WTC11 (cell line): Measurements from ENCODE around the gene GJC1. TPM values are rescaled to one million over a fixed set of nuclear protein-coding genes. Genes with fewer than 3 reads are reported as not detected.

Source experiments
- ATAC-seq: fragments of 200-7000 bp; cut with Tn5 transposase; 2 replicates; pipeline ENCODE4 v1.10.0; 2021; ENCODE audit warnings: mild to moderate bottlenecking, moderate library complexity
- CTCF ChIA-PET: fragments of 300-600 bp; sonication (Branson Sonifier 250); formaldehyde crosslinking; loops from one replicate; lab custom pipeline; 2021; ENCODE audit warnings: antibody characterized with exemption; lab: Charles Lee
- POLR2A ChIA-PET: fragments of 350-600 bp; sonication (Branson Sonifier 250); formaldehyde crosslinking; loops from one replicate; lab custom pipeline; 2021; ENCODE audit warnings: antibody characterized with exemption; lab: Charles Lee
- DNase-seq: peaks from one replicate; pipeline ENCODE4 v3.0.0; 2021; ENCODE audit warnings: low spot score
- H3K27ac Mint-ChIP-seq: 2 replicates; pipeline ENCODE4 v1.8.0; 2021; ENCODE audit warnings: mixed read lengths
- H3K27me3 Mint-ChIP-seq: 2 replicates; pipeline ENCODE4 v1.8.0; 2021; ENCODE audit warnings: low read depth, mild to moderate bottlenecking, moderate library complexity, mixed read lengths
- H3K36me3 Mint-ChIP-seq: 2 replicates; pipeline ENCODE4 v1.8.0; 2021; ENCODE audit warnings: mixed read lengths
- H3K4me1 Mint-ChIP-seq: 2 replicates; pipeline ENCODE4 v1.8.0; 2022; ENCODE audit warnings: mixed read lengths
- H3K4me3 Mint-ChIP-seq: 2 replicates; pipeline ENCODE4 v1.8.0; 2021; ENCODE audit warnings: mild to moderate bottlenecking, moderate library complexity, mixed read lengths
- H3K9me3 Mint-ChIP-seq: 2 replicates; pipeline ENCODE4 v1.8.0; 2021; ENCODE audit warnings: mixed read lengths
- AFF4 ChIP-seq: sonication (generic); formaldehyde crosslinking; IDR thresholded peaks from 2 replicates; pipeline ENCODE4 v1.8.1; 2023; ENCODE audit warnings: mild to moderate bottlenecking, missing genetic modification reagents, borderline replicate concordance
- ATF6 ChIP-seq: sonication (generic); formaldehyde crosslinking; IDR thresholded peaks from 2 replicates; pipeline ENCODE4 v1.8.1; 2023; ENCODE audit warnings: mild to moderate bottlenecking, missing genetic modification reagents
- E2F1 ChIP-seq: sonication (generic); formaldehyde crosslinking; IDR thresholded peaks from 2 replicates; pipeline ENCODE4 v1.8.0; 2022; ENCODE audit warnings: mild to moderate bottlenecking, missing genetic modification reagents
- E2F5 ChIP-seq: sonication (generic); formaldehyde crosslinking; IDR thresholded peaks from 2 replicates; pipeline ENCODE4 v1.8.1; 2022; ENCODE audit warnings: mild to moderate bottlenecking, moderate library complexity, missing genetic modification reagents
- ELF4 ChIP-seq: sonication (generic); formaldehyde crosslinking; IDR thresholded peaks from 2 replicates; pipeline ENCODE4 v1.8.1; 2022; ENCODE audit warnings: low read depth, mild to moderate bottlenecking, moderate library complexity, missing genetic modification reagents
- FOXK1 ChIP-seq: sonication (generic); formaldehyde crosslinking; IDR thresholded peaks from 2 replicates; pipeline ENCODE4 v1.8.0; 2022; ENCODE audit warnings: mild to moderate bottlenecking, moderate library complexity, missing genetic modification reagents
- FOXP4 ChIP-seq: sonication (generic); formaldehyde crosslinking; IDR thresholded peaks from 2 replicates; pipeline ENCODE4 v1.8.0; 2022; ENCODE audit warnings: mild to moderate bottlenecking, missing genetic modification reagents
- GRHL2 ChIP-seq: fragments of 250-450 bp; sonication (Bioruptor Pico); IDR thresholded peaks from 2 replicates; pipeline ENCODE4 v1.8.0; 2022; ENCODE audit warnings: mild to moderate bottlenecking, moderate library complexity; ENCODE audit not compliant: insufficient replicate concordance, severe bottlenecking
- GTF2I ChIP-seq: fragments of 250-450 bp; sonication (Bioruptor Pico); conservative IDR thresholded peaks from 2 replicates; pipeline ENCODE4 v1.4.0; 2021; ENCODE audit warnings: mild to moderate bottlenecking
- NFATC4 ChIP-seq: fragments of 250-450 bp; sonication (Bioruptor Pico); IDR thresholded peaks from 2 replicates; pipeline ENCODE4 v1.9.0; 2021; ENCODE audit warnings: mild to moderate bottlenecking
- NR1H2 ChIP-seq: sonication (generic); formaldehyde crosslinking; IDR thresholded peaks from 2 replicates; pipeline ENCODE4 v1.9.0; 2021; ENCODE audit warnings: mild to moderate bottlenecking, moderate library complexity, missing genetic modification reagents
- RELA ChIP-seq: sonication (generic); formaldehyde crosslinking; IDR thresholded peaks from 2 replicates; pipeline ENCODE4 v1.8.1; 2022; ENCODE audit warnings: missing genetic modification reagents, mild to moderate bottlenecking, borderline replicate concordance
- USF1 ChIP-seq: sonication (generic); formaldehyde crosslinking; IDR thresholded peaks from 2 replicates; pipeline ENCODE4 v1.8.0; 2022; ENCODE audit warnings: mild to moderate bottlenecking, missing genetic modification reagents
- ZNF263 ChIP-seq: sonication (generic); formaldehyde crosslinking; IDR thresholded peaks from 2 replicates; pipeline ENCODE4 v1.8.1; 2022; ENCODE audit warnings: low read depth, mild to moderate bottlenecking, moderate library complexity, missing genetic modification reagents
- ZNF317 ChIP-seq: sonication (generic); formaldehyde crosslinking; IDR thresholded peaks from 2 replicates; pipeline ENCODE4 v1.8.1; 2023; ENCODE audit warnings: low read depth, mild to moderate bottlenecking, moderate library complexity, missing genetic modification reagents, borderline replicate concordance
- ZNF396 ChIP-seq: fragments of 250-450 bp; sonication (Bioruptor Pico); IDR thresholded peaks from 2 replicates; pipeline ENCODE4 v1.8.0; 2021; ENCODE audit warnings: mild to moderate bottlenecking, moderate library complexity, borderline replicate concordance
- ZNF512 ChIP-seq: sonication (generic); formaldehyde crosslinking; IDR thresholded peaks from 2 replicates; pipeline ENCODE4 v1.8.1; 2022; ENCODE audit warnings: missing genetic modification reagents, borderline replicate concordance
- ZNF532 ChIP-seq: fragments of 250-450 bp; sonication (Bioruptor Pico); IDR thresholded peaks from 2 replicates; pipeline ENCODE4 v1.9.0; 2021; ENCODE audit warnings: mild to moderate bottlenecking, borderline replicate concordance
- total RNA-seq: library from RNA; stranded (reverse); gene quantifications from 3 replicates; pipeline ENCODE4 v1.2.3, GENCODE V29; 2021

Gene GJC1
- total RNA-seq, 1 experiment from 2014 or later, result 104 TPM

GRCh38 chr17:44826123-44826790, 3.8 kb downstream of the GJC1 start:
- POLR2A ChIA-PET, result no interaction called here
- Mint-ChIP-seq H3K4me3 (no peak overlapping the region), H3K9me3 (no peaks in the 10 kb centered on the region), H3K4me1 (peaks cover 29% of the 10 kb centered on the region), H3K27me3 (no peaks in the 10 kb centered on the region), H3K36me3 (peaks cover 5% of the 10 kb centered on the region; the same call in 1 of the 2 replicates), H3K27ac (no peak overlapping the region)
- CTCF ChIA-PET, result no interaction called here
- no peak for DNase-seq
- no peak for ATAC-seq
- TF ChIP-seq NFATC4 (CRISPR knock-in tag) (no peak), ZNF532 (no peak), ZNF396 (CRISPR knock-in tag) (no peak), GRHL2 (CRISPR knock-in tag) (no peak), ZNF317 (no peak), AFF4 (no peak), ZNF263 (CRISPR knock-in tag) (no peak), FOXP4 (CRISPR knock-in tag) (no peak), USF1 (CRISPR knock-in tag) (no peak), ELF4 (CRISPR knock-in tag) (no peak), FOXK1 (no peak), E2F5 (no peak), RELA (CRISPR knock-in tag) (no peak), E2F1 (CRISPR knock-in tag) (no peak), ATF6 (CRISPR knock-in tag) (no peak), NR1H2 (CRISPR knock-in tag) (no peak), ZNF512 (no peak), GTF2I (CRISPR knock-in tag) (no peak)
